Central memory CD4-positive, alpha-beta T cell (primary cell): Measurements from ENCODE around the gene BROX.

Experiments
- DNase-seq: peaks from one replicate; pipeline ENCODE4 v3.0.0; 2022

The BROX gene

DNA sequence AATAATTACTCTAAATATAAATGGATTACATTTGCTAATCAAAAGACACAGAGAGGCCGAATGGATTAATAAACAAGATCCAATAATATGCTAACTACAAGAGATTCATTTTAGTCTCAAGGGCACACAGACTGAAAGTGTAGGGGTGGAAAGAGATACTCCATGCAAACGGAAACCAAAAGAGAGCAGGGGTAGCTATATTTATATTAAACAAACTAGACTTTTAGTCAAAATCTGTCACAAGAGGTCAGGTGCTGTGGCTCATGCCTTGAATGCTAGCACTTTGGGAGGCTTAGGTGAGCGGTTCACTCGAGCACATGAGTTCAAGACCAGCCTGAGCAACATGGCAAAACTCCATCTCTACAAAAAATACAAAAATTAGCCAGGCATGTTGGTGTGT, 68.9 kb downstream of the BROX start:
- no peak for DNase-seq

GRCh38 chr1:222783051-222783450, 70.7 kb downstream of the BROX start:
- no peak for DNase-seq

DNA sequence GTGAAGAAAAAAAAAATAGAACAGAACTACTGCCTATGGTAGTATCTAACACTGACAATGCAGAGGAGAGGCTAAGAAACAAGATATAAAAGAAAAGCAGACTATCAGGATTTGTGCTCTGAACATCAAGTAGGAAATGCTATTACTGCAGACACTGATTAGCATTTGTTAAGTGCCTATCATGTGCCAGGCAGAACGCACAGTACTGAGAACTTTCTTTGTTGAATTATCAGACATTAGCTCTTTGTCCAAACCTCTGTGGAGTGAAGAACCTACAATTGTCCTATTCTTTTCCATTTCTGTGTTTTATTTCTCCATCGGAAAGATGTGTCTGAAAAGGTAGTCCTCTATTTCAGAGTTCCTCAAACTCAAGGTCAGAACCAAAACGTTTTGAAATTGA, 72.0 kb downstream of the BROX start:
- no peak for DNase-seq
